Measurements from ENCODE around the gene VPREB1. TPM values are rescaled to one million over a fixed set of nuclear protein-coding genes. Genes with fewer than 3 reads are reported as not detected.
"Not testable (repeated sequence)": the region's sequence is repeated elsewhere in the genome, so short reads cannot be mapped to it uniquely, and the experiment has no call there.

The VPREB1 gene
- total RNA-seq, 1 donor from 2014 or later, result not detected

DNA sequence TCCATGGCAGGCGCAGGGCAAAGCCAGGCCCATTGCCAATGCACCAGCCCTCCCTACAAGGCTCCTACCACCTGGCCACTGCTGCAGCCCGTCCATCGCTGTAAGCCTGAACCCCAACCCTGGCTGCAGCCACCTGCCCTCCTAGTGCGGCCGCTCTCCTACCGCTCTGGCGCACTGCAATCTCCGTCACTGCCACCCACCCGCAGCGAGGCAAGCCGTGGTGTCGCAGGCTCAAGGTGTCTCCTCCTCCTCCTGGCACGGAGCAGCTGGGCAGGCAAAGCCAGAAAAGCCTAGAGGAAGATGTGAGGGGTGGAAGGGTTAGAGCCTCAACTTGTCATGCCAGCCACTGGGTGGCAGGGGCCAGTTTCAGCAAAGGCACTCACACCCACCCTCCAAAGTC lies 50.1 kb downstream of the VPREB1 start:
- H3K36me3 ChIP-seq; intact Hi-C loops (cut with micrococcal nuclease); H3K27me3 ChIP-seq (ENCODE audit: low read depth); H3K4me3 ChIP-seq; H3K27ac ChIP-seq (replicated peaks); H3K9me3 ChIP-seq (replicated peaks); DNase-seq: not testable (repeated sequence)
- H3K4me1 ChIP-seq, result peaks cover 22% of the 10 kb centered on the region
